Parathyroid adenoma (tissue), 2 donors: Measurements from ENCODE around the gene HS3ST5.

ENCODE experiments used
- H2AFZ ChIP-seq: fragments of 300-600 bp; sonication (generic); one replicate; pipeline ENCODE4 v1.7.0; 2017; ENCODE audit warnings: antibody characterized with exemption, mild to moderate bottlenecking
- H3K27ac ChIP-seq: fragments of 300-600 bp; sonication (generic); one replicate; pipeline ENCODE4 v1.7.0; 2017
- H3K27me3 ChIP-seq: fragments of 300-600 bp; sonication (generic); one replicate; pipeline ENCODE4 v1.7.0; 2017; ENCODE audit warnings: low read length; ENCODE audit not compliant: control insufficient read depth, insufficient read depth
- H3K36me3 ChIP-seq: fragments of 300-600 bp; sonication (generic); one replicate; pipeline ENCODE4 v1.7.0; 2017; ENCODE audit warnings: low read length; ENCODE audit not compliant: control insufficient read depth, insufficient read depth
- H3K4me1 ChIP-seq: fragments of 300-600 bp; sonication (generic); one replicate; pipeline ENCODE4 v1.7.0; 2017; ENCODE audit warnings: control low read depth
- H3K4me2 ChIP-seq: fragments of 300-600 bp; sonication (generic); one replicate; pipeline ENCODE4 v1.7.0; 2017; ENCODE audit warnings: low read length
- H3K4me3 ChIP-seq: fragments of 300-600 bp; sonication (generic); one replicate; pipeline ENCODE4 v1.7.0; 2017; ENCODE audit warnings: low read depth, low read length
- H3K79me2 ChIP-seq: fragments of 300-600 bp; sonication (generic); one replicate; pipeline ENCODE4 v1.7.0; 2017; ENCODE audit warnings: control low read depth
- H3K9ac ChIP-seq: fragments of 300-600 bp; sonication (generic); one replicate; pipeline ENCODE4 v1.7.0; 2017; ENCODE audit warnings: mild to moderate bottlenecking
- H3K9me3 ChIP-seq: fragments of 300-600 bp; sonication (generic); one replicate; pipeline ENCODE4 v1.7.0; 2017; ENCODE audit warnings: low read length; ENCODE audit not compliant: control insufficient read depth
- TF ChIP-seq, protein P1 (sequence below): fragments of 300-600 bp; sonication (generic); IDR thresholded peaks from one replicate; pipeline ENCODE4 v1.7.0; 2017; ENCODE audit warnings: antibody characterized with exemption, mild to moderate bottlenecking
- donor health status: primary hyperparathyroidism.

The HS3ST5 gene

DNA sequence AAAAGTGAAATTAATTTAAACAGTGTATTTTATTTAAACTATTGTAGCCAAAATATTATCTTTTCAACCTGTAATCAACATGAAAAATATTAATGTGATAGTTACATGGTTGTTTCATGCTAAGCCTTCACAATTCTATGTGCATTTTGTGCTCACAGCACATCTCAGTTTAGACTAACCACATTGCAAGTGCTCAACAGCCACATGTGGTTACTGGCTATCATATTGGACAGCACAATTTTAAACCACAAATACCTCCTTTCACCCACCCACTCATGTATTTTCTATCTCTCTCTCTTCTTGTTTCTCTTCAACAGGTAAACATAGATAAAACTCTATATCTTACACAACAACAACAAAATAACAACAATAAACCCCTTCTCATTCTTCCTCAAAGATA, 12.5 kb upstream of the HS3ST5 start:
- no peaks in the 10 kb centered on the region for H3K27me3 ChIP-seq
- TF ChIP-seq, protein P1, sequence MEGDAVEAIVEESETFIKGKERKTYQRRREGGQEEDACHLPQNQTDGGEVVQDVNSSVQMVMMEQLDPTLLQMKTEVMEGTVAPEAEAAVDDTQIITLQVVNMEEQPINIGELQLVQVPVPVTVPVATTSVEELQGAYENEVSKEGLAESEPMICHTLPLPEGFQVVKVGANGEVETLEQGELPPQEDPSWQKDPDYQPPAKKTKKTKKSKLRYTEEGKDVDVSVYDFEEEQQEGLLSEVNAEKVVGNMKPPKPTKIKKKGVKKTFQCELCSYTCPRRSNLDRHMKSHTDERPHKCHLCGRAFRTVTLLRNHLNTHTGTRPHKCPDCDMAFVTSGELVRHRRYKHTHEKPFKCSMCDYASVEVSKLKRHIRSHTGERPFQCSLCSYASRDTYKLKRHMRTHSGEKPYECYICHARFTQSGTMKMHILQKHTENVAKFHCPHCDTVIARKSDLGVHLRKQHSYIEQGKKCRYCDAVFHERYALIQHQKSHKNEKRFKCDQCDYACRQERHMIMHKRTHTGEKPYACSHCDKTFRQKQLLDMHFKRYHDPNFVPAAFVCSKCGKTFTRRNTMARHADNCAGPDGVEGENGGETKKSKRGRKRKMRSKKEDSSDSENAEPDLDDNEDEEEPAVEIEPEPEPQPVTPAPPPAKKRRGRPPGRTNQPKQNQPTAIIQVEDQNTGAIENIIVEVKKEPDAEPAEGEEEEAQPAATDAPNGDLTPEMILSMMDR = no peak
- H3K79me2 ChIP-seq = no peaks in the 10 kb centered on the region
- H3K4me3 ChIP-seq = no peak overlapping the region
- H3K9me3 ChIP-seq = no peaks in the 10 kb centered on the region
- no peak overlapping the region for H3K9ac ChIP-seq
- H3K36me3 ChIP-seq = no peaks in the 10 kb centered on the region
- H3K4me2 ChIP-seq = no peak overlapping the region
- no peak overlapping the region for H2AFZ ChIP-seq
- H3K27ac ChIP-seq = no peak overlapping the region
- H3K4me1 ChIP-seq = no peaks in the 10 kb centered on the region

DNA sequence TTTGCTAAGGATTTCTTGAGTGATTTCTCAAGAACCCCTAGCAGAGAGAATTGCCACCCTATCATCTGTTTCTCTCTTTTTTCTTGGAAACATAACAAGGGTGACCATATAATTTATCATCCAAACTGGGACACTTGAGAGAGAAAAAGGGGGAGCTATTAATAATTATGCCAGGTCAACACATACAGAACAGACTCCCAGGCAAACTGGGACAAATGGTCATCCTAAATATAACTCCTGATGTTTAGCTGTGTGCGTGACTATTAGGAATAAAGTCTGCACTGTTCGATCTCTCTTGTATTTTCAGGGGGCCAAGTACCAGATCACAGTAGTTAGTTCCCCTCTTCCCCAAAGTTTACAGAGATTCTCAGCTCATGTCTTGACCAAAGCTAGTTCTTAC, 11.7 kb upstream of the HS3ST5 start:
- Histone ChIP-seq H3K9ac (no peak overlapping the region), H3K9me3 (no peaks in the 10 kb centered on the region), H2AFZ (no peak overlapping the region), H3K27me3 (no peaks in the 10 kb centered on the region), H3K4me1 (no peaks in the 10 kb centered on the region), H3K4me2 (no peak overlapping the region), H3K4me3 (no peak overlapping the region), H3K36me3 (no peaks in the 10 kb centered on the region), H3K79me2 (no peaks in the 10 kb centered on the region), H3K27ac (no peak overlapping the region)
- TF ChIP-seq, protein P1 = no peak

DNA sequence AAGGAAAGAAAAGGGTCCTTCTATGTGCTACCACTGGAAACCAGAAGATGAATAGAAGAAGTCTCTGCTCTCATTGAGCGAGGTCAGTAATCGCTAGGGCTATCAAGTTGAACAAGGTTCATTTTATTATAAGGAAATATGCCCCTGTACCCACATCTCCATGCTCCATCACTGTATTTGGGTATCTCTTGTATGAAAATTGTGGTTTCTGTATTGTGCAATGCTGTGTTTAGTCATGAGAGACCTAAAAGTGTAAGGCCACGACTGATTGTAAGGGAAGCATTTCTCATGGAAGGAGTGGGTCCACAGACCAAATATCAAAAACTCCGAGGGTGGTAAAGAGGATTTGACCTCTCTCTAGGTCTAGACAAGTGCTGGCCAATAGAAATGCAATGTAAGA, 3.6 kb upstream of the HS3ST5 start:
- TF ChIP-seq, protein P1 = no peak
- H3K9ac ChIP-seq = no peak overlapping the region
- no peaks in the 10 kb centered on the region for H3K79me2 ChIP-seq
- H3K36me3 ChIP-seq = no peaks in the 10 kb centered on the region
- no peak overlapping the region for H3K4me3 ChIP-seq
- no peaks in the 10 kb centered on the region for H3K27me3 ChIP-seq
- H3K27ac ChIP-seq = no peak overlapping the region
- H3K9me3 ChIP-seq = no peaks in the 10 kb centered on the region
- no peaks in the 10 kb centered on the region for H3K4me1 ChIP-seq
- no peak overlapping the region for H2AFZ ChIP-seq
- H3K4me2 ChIP-seq = no peak overlapping the region

DNA sequence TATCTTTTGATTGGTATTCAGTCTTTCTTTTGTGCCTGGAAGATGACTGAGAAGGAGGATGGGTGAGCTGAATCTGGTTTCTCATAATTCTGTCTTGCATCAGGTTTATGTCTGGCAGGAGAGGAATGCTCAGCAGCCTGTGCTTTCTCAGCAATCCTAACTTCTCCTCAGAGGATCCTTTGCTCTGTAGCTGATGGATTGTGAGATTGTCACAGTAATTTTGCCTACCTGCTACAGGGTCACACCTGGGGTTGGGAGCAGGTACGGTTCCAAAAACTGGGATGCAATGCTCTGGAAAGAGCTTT, 2.1 kb upstream of the HS3ST5 start:
- Histone ChIP-seq H3K4me1 (no peaks in the 10 kb centered on the region), H3K9ac (no peak overlapping the region), H3K9me3 (no peaks in the 10 kb centered on the region), H3K27ac (no peak overlapping the region), H3K4me2 (no peak overlapping the region), H3K79me2 (no peaks in the 10 kb centered on the region), H3K4me3 (no peak overlapping the region), H2AFZ (no peak overlapping the region), H3K27me3 (no peaks in the 10 kb centered on the region), H3K36me3 (no peaks in the 10 kb centered on the region)
- TF ChIP-seq, protein P1 = no peak

DNA sequence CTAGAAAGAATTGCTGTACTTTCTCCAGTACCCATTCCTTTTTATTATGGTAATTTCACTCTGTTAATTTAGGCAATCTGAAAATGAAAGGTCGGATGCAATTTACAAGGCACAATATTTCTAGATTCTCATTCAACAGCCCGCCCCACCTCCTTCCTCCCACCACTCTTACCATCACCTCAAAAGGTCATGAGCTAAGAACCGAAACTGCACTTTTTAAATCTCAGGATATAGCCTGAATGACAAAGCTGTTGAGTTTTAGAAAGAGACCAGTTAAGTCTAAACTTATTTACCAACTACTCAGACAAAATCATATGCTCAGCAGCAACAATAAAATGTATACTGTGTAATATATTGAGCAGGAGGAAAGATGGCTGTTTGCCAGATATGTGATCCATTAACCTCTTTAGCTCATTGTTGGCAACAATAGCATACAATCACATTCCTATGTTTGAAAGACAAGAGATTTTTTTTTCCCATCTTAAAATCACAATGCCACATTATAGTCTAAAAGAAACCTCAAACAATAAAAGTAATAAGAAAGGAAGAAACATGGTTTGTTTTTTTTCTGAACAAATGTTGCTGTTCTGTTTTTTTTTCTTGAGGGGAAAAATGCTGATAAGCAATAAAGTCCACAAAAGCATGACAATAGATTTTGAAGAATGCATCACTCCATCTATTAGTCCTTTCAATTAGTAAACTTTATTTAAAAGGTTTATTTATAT, 1.6 kb upstream of the HS3ST5 start:
- Histone ChIP-seq H3K9me3 (no peaks in the 10 kb centered on the region), H3K9ac (no peak overlapping the region)
- TF ChIP-seq, protein P1 = no peak

More for the DNA sequence above, 1.6 kb upstream of the HS3ST5 start:
- no peaks in the 10 kb centered on the region for H3K79me2 ChIP-seq
- H2AFZ ChIP-seq = no peak overlapping the region
- no peak overlapping the region for H3K27ac ChIP-seq
- H3K4me3 ChIP-seq = no peak overlapping the region
- no peak overlapping the region for H3K4me2 ChIP-seq
- no peaks in the 10 kb centered on the region for H3K4me1 ChIP-seq
- H3K36me3 ChIP-seq = no peaks in the 10 kb centered on the region
- H3K27me3 ChIP-seq = no peaks in the 10 kb centered on the region
